ENCODE data around the gene PRCC. TPM values are rescaled to one million over a fixed set of nuclear protein-coding genes. Genes with fewer than 3 reads are reported as not detected.
A peak's percentile ranks its signal among the peaks of the same experiment; 100 is the strongest.
"Not testable (repeated sequence)": the region's sequence is repeated elsewhere in the genome, so short reads cannot be mapped to it uniquely, and the experiment has no call there.

Gene PRCC
- total RNA-seq, 1 experiment from 2014 or later: 67.4 TPM

DNA sequence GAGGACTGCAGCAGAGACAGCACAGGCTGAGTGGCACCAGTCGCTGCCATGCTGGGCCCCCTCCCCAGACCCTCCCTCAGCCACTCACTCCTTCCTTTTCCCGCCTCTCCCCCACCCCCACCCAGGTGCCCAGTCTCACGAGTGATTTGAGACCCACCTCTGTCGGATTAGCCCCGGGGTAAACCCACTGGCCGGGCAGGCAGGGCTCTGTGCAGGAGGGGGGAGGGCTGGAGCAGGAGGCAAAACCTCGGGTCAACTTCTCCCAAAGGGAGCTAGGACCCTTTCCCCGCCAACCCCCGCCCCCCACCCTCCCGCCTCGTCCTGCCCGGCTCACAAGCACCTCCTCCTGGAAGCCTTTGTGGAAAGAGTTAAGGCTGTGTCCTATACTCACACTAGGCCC is 23.0 kb upstream of the PRCC start:
- DNase-seq (ENCODE audit: extremely low read depth, low read depth): no peak

DNA sequence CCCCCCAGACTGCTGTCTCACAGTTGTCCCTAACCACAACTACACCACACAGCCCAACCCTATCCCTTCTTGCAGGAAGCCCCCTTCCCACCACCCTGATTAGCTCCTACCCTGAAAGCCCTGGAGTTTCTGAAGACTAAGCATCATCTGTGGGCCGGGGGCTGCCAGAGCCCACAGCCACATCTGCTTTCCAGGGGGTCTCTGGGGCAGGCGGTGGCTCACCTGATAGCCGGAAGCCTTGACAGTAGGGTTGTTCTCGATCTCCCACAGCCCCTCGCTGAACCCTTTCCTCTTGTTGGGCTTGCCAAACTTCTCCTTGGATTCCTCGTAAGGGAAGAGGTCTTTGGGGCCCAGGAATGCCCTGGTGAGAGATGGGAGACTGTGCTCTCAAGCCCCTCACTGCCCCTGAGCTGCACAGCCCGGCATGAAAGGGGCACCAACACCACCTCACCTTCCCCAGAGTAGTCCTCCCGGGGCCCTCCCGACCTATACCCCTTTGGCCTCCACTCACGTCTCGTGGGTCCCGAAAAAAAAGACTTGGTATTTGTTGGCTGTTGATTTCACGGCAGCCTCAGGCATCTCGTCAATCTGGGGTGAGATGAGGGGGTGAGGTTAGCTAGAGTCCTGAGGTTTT is 22.4 kb upstream of the PRCC start:
- DNase-seq (ENCODE audit: extremely low read depth, low read depth): no peak

DNA sequence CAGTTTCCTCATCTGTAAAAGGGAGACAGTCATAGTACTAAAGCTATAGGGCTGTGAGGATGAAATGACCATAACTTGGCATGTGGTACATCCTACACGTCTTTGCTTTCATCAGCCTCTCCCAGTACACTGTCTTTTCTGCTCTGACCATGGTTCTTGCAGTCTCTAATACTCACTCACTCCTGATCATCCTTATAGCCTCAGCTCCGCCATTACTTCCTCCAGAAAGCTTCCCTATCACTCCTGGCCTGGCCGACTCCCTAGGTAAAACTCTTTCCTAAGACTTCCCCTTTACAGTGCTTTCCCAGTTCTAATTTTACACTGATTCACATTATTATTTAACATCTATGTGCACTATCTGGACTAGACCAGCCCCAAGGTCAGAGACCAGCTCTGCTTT is 21.5 kb upstream of the PRCC start:
- DNase-seq (ENCODE audit: extremely low read depth, low read depth): no peak

DNA sequence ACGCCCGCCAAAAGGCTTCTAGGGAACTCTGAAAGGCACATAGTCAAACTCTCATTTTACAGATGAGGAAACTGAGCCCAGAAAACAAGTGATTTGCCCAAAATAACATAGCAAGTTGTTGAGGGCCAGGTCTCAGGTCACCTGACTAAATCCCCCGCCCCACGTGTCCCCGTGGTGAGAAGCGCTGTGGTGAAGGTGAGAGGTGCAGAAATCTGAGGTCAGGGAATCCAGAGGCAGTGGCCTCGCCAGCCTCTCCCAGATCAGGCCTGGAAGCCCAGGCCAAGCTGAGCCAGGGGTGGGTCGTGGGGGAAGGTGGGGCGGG is 21.0 kb upstream of the PRCC start:
- DNase-seq (ENCODE audit: extremely low read depth, low read depth): no peak

DNA sequence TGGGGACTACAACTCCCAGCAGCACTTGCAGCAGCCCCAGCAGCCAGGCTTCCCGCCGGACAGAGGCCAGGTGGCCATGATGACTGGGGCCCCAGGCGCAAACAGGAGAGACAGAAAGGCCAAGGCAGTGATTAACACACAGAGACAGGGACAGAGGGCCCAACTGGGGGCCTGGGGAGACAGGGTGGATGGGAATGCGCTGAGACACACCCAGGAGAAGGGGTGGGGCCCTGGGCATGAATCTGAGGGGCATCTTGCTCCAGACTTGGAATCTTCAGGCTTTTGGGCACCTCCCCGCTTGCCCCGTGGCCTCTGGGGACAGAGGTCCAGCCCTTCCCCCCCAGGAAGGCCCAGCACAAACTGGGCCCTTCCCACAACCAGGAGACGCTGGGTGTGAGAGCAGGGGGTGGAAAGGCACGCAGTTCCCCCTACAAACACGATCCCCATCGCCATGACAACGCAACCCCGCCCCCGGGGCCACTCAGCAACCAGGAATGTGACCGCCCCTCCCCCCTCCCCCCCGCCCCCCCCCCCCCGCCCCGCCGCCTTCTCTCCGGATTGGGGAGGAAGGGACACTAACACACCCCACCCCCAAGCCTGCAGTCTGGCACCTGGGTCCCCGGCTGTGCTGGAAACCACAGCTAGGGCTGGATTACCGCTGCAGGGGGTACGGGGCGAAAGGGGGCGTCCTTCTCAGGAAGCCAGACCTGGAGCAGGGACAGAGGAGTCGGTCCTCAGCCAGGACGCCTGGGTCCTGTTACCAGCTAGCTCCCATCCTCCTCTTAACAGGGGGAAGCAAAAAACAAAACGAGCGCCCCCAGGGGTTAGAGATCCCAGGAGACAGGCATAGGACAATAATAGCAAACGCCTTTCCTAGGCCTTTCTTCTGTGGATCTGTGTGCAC is 20.4 kb upstream of the PRCC start:
- DNase-seq (ENCODE audit: extremely low read depth, low read depth): peak; percentile 81

DNA sequence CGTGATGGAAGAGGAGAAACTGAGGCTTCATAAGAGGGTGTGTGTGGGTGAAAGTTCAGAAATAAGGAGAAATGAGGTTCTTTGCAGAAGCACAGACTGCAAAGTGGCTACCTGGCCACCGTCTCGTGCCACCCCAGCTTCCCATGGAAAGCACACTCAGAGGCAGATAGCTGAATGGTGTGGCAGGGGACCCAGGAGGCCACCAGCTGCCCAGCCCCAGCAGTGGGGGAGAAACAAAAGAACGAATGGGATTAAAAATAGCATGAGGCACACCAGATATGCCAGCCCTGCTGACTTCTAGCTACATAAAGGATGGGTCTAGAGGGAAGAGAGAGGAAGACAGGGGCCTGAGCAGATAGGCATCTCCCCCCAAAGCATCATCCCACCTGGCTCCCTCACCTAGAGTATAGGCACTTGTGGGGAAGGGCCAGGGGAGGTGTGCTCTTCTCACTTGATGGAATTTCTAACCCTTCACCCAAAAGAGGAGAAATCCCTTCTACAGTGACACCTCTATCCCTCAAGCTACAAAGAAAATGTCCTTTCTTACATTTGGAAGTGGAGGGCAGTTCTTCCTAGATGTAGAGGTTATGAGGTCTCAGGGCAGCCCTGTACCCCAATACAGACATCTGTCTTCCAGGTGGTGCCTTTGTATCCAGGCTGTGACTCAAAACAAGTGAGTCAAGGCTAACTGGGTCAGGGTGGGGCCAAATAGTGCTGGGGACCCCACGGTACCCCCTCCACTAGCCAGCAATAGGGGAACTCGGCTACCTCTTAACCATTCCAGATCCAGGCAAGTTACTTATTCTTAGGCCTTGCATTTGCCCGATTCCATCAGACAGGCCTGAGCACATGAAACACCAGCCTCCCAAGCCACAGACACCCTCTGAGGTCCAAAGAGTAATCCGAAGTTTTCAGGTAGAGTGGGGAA is 19.3 kb upstream of the PRCC start:
- DNase-seq (ENCODE audit: extremely low read depth, low read depth): no peak

DNA sequence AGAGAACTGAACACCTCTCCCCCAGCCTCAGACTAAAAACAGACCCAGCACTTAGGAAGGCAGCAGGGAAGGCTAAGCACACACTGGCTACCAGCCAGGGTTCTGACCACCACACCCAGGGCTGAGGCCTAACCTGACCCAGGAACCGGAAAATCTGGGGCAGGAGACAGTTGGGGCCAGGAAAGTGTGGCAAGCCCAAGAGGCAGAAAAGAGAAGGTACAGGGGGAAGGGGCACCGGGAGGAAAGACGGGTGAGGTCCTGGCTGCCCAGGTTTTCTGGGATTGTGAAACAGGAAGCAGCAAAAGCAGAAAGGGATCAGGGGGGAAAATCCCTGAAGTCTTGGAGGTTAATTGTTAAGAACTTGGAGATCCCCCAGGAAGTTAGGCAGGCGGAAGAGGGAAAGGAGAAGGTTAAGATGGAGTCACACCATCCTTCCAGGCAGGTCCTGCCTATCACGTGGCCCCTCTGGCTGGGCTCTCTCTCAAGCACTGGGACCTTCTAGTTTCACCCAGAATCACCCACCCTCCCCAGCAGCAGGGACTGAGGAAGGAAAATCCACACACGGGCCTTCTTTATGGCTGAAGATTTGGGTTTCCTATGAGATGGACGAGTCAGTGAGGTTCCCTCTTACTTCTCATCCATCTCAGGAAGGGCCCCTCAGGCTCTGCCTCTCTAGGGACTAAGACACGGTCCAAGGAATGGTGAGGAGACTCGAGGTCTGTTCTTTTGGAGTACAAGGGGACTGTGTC is 18.5 kb upstream of the PRCC start:
- DNase-seq (ENCODE audit: extremely low read depth, low read depth): no peak

DNA sequence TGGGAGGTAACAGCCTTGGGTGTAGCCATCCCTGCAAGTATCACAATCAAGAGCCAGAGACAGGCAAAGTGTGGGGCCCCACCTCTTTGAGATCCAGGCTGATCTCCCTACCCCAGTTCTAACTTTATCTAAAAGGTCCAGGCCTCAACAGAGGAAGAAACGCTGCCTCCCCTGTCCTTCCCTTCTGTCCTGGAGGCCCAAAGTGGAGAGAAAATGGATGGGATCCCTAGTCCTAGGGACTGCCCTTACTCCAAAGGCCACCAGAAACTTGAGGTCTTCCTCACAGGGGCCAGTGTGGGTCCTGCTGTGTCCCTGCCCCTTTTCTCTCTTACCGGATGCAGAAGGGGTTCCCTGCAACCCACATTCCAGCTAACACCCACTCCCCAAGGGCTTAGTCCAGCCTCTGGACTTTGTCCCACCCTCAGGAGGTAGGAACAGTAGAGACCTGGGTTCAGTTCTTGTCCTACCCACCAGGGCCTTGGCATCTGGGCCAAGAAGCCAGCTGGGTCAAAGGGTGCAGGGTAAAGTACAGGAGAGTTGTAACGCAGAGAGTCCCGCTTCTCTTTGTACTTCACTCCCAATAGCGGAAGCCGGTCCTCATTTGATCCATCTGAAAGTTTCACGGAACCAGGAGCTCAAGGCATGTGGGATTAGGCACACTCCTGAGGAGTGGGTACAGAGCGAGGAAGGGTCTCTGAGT is 17.8 kb upstream of the PRCC start:
- DNase-seq (ENCODE audit: extremely low read depth, low read depth): no peak

DNA sequence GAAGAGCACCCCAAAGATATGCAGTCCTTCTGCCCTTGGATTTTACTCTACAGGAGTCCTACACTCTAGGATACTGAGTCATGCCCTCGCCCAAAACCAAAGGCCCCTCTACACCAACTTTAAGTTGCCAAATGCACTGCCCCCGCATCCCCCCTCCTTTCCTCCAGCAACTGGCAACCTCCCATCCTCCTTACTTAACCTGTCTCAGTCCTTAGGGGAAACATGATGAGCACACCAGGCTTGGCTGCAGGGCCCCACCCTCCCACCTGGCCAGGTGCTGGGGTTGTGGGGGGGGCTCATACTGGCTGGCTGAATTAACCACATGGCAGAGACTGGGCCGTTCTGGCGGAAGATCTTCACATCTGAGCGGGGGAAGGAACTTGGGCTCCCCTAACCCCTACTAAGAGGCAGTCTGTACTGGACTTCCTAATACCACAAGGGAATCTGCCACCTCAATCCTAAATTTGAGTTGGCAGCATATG is 17.1 kb upstream of the PRCC start:
- no peak for DNase-seq (ENCODE audit: extremely low read depth, low read depth)

DNA sequence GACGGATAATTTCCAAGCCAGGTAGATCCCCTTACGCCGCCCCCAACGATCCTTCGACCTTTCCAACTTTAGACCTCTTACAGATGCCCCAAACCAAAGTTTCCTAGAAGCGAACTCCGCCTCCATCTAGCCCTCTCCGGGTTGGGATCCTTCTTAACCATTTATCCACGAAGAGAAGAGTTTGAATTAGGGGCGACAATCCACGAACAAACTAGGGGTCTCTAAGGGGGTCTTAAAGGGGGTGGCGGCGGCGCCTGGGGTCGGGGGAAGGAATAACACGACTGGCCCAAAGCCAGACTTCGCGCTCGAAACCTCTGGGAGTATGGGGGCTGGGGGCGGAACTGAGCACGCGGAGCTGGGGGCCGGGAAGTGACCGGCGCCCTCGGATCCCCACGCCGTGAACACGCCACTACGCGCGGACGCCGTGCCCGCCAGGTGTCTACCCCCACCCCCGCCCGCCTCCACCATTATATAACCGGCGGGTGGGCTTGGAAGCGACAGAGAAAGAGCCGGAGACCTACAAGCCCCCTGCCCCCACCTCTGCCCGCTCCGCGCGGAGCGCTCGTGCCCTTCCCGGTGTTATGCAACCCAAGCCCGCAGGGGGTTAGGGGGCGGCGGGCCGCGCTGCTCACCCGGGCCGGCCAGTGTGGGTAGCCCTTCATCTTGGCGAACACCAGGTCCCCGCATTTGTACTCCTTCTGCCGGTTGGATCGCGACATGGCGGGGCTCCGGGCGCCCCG is 16.5 kb upstream of the PRCC start:
- no peak for DNase-seq (ENCODE audit: extremely low read depth, low read depth)

DNA sequence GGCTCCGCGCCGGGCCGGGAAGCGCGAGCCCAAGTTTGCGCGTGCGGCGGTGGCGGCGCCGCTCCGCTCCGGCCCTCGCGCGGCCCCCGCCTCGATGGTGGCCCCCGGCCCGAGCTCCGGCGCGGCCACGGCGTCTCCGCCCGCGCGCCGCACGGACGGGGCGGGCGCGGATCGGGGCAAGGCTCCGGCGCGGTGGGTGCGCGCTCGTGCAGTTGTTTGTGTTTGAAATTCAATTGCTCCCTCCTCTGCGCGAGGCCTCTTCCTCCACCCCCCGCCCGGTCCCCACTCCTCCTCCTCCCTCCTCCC is 15.9 kb upstream of the PRCC start, which contains the start of gene HDGF:
Gene HDGF (minus strand): TSS at position 225 of the 306 bp plus-strand sequence. CDS start 246 bp downstream, outside the sequence.
- DNase-seq (ENCODE audit: extremely low read depth, low read depth): no peak

DNA sequence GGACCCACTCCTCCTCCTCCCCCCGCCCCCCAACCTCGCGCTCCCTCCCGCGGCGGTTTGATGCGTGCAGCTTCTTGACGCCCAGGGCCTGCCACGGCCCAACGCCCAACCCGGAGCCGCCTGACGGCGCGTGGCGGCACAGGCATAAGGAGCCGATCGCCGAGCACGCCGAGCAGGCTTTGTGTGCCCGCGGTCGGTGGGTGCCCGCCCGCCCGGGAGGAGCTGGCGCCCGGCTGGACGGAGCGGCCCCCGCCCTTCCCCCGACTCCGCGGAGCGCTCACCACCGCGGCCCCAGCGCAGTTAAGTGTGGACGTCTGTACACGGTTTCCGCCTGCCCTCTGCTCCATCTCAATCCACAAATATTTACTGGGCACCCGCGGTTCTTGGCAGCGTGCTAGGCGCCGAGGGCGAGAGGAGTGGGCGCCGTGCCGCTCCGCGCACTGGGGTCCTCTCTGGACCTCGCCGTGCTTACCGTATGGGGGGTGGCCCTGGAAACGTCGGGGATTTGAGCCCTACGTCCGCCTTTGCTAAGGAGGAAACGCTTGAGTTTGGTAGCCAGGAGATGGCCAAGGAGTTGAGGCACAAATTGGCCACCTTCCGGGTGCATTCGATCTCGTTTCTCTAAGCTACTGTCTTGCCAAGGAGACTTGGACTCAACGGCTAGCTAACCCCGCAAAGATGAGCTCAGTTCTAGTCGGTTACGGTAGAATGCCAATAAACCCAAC is 15.4 kb upstream of the PRCC start:
- DNase-seq (ENCODE audit: extremely low read depth, low read depth): peak; percentile 98

DNA sequence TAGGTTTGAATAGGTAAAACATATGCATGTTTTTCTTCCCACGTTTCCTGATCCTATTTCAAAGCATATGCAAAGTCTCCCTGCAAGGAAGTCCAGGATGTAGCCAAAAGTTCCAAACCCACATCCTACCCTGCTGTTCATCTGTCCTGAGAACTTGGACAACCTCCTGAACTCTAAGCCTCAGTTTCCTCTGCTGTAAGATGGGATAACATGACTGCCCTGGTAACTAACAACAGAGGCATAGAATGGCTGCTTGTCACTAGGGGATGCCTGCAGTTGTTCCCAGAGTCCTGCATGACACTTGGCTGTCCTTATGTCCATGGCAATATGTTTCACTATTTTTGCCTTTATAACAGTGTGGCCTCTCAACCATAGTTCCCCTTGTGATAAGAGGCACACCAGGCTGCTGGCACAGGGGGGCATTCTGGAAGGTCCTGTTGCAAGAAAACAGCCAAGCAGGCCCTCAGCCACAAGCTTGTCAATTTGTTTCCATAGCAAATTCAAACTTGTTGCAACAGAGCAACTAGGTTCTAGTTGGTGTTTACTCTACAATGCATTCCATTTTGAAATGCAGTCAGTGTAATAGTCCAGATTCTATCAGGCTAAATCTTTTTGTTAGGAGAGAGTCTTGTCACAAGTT is 14.4 kb upstream of the PRCC start:
- no peak for DNase-seq (ENCODE audit: extremely low read depth, low read depth)

DNA sequence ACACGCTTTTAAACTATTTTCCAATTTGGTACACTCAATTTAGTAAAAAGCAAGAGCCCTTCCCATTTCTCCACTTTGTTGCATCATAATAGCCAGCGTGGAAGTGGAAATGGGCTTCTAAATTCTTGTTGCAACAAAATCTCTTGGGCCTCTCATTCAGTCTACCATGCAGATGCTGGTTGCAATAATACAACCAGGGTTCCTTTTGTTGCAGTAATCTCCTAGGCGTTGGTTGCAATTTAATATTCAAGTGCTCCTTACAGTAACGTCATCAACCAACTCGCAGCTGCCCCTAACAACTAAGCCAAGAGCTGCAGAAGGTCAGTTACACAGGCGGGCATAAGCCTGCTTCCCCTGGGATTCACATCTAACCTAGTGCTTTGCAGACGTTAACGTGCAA is 13.1 kb upstream of the PRCC start:
- no peak for DNase-seq (ENCODE audit: extremely low read depth, low read depth)

DNA sequence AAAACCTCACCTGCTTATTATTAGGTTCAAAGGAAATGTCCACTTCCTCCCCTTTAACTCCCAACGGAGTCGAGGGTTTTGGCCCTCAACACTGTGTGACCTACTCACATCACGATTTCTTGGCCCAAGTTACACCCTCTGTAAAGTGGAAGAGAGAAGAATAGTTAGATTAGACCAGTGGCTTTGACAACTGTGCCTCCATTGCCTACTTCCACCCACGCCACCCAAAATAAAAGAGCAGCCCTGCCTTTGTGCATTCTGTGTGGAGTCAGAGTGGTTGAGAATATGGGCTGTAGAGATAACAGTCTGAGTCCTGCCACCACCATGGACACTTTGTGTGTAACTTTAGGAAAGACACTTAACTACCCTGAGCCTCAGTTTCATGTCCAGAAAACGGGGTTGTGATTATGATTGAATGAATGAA is 11.8 kb upstream of the PRCC start:
- DNase-seq (ENCODE audit: extremely low read depth, low read depth): no peak

DNA sequence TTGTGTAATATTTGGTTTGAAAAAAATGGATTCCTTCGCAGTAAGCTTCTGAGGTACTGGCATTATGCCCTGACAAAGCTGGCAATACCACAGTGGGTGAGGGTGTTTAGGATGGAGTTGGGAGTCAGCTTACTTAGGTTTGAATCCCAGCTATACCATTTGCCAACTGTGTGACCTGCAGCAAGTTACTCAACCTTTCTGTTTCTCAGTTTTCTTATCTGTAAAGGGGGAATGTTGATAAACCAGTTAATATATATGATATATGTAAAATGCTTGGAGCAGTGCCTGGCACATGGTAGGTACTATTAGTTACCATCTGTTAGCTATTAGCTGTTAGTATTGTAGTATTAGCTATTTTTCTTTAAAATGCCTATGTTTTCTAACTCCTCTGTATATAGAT is 11.0 kb upstream of the PRCC start:
- DNase-seq (ENCODE audit: extremely low read depth, low read depth): no peak

DNA sequence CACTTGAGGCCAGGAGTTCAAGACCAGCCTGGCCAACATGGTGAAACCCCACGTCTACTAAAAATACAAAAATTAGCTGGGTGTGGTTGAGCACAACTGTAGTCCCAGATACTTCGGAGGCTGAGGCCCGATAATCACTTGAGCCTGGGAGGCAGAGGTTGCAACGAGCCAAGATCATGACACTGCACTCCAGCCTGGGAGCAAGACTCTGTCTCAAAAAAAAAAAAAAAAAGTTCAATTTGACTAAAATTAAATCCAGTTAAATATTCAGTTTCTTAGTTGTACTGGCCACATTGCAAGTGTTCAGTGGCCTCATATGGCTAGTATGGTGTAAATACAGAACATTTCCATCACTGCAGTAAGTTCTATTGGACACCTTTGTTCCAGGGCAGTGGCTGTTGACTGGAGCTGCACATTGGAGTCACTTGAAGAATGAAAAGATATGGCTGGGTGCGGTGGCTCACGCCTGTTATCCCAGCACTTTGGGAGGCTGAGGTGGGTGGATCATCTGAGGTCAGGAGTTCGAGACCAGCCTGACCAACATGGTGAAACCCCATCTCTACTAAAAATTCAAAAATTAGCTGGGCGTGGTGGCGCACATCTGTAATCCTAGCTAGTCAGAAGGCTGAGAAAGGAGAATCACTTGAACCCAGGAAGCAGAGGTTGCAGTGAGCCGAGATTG is 9.6 kb upstream of the PRCC start:
- DNase-seq (ENCODE audit: extremely low read depth, low read depth): not testable (repeated sequence)
